ENCODE measurements around the gene RPUSD1. TPM values are rescaled to one million over a fixed set of nuclear protein-coding genes. Genes with fewer than 3 reads are reported as not detected.

Gene RPUSD1
- total RNA-seq, 1 experiment from 2014 or later: 59.9 TPM

- CTCF ChIA-PET: no interaction called here
- TF ChIP-seq EZH2phosphoT487 (IDR thresholded peaks at IDR 0.05; ENCODE audit: borderline replicate concordance) (no peak), ZNF274 (IDR thresholded peaks at IDR 0.05; ENCODE audit: low read depth, low read length) (no peak), CEBPB (IDR thresholded peaks at IDR 0.05; ENCODE audit: low read depth) (no peak), SIN3A (IDR thresholded peaks at IDR 0.05; ENCODE audit: low read depth) (no peak), POLR2A (IDR thresholded peaks at IDR 0.05; ENCODE audit: borderline replicate concordance, extremely low read depth, insufficient read depth, insufficient read length) (no peak), YY1 (IDR thresholded peaks at IDR 0.05; ENCODE audit: extremely low read depth, insufficient replicate concordance, low read depth, low read length) (no peak), REST (IDR thresholded peaks at IDR 0.05; ENCODE audit: low read depth) (no peak), TCF7L2 (IDR thresholded peaks at IDR 0.05; ENCODE audit: borderline replicate concordance, extremely low read depth, insufficient read depth, insufficient read length) (no peak), FOSL1 (IDR thresholded peaks at IDR 0.05; ENCODE audit: low read depth) (no peak), JUND (IDR thresholded peaks at IDR 0.05) (no peak), RAD21 (IDR thresholded peaks at IDR 0.05; ENCODE audit: low read depth) (no peak), SRF (IDR thresholded peaks at IDR 0.05; ENCODE audit: low read depth) (no peak), CBX3 (IDR thresholded peaks at IDR 0.05; ENCODE audit: low read depth) (no peak), ELF1 (IDR thresholded peaks at IDR 0.05; ENCODE audit: borderline replicate concordance, low read depth) (no peak), EZH2 (IDR thresholded peaks at IDR 0.05) (no peak), ZBTB33 (IDR thresholded peaks at IDR 0.05; ENCODE audit: extremely low read depth, insufficient replicate concordance, low read length) (no peak), POLR2AphosphoS5 (IDR thresholded peaks at IDR 0.05; ENCODE audit: low read depth, low read length) (no peak), ZFX (IDR thresholded peaks at IDR 0.05) (no peak), CTCF (IDR thresholded peaks at IDR 0.05 in 2 of 3, conservative IDR thresholded peaks at IDR 0.05 in 1 of 3; ENCODE audit: borderline replicate concordance in 1 of 3, insufficient read depth in 1 of 3, low read depth in 2 of 3, low read length in 2 of 3) (no peak), ATF3 (IDR thresholded peaks at IDR 0.05) (no peak)
- no peak for ATAC-seq
- Histone ChIP-seq H4K20me1 (ENCODE audit: insufficient read depth) (no peaks in the 10 kb centered on the region), H3K9ac (ENCODE audit: low read length) (no peak overlapping the region), H3K9me3 (ENCODE audit: control insufficient read depth in 1 of 2, insufficient read depth in 1 of 2, low read depth in 1 of 2, low read length in 2 of 2) (no peaks in the 10 kb centered on the region), H3K4me3 (replicated peaks in 1 of 2; ENCODE audit: low read depth in 1 of 2, low read length in 2 of 2) (no peak overlapping the region), H3K27me3 (ENCODE audit: insufficient read depth, low read length) (no peaks in the 10 kb centered on the region), H3K79me2 (ENCODE audit: insufficient read depth, low read length) (peaks cover 26% of the 10 kb centered on the region), H3K9me2 (ENCODE audit: insufficient read depth) (no peaks in the 10 kb centered on the region), H3K36me3 (ENCODE audit: control insufficient read depth in 1 of 2, insufficient read depth in 2 of 2, low read length in 2 of 2) (peaks cover 7 to 11% of the 10 kb centered on the region in 2 experiments; a peak in 3 of 4 replicates), H3K27ac (ENCODE audit: low read depth, low read length) (no peak overlapping the region), H3K4me1 (ENCODE audit: control insufficient read depth in 1 of 2, insufficient read depth in 2 of 2, low read length in 2 of 2) (peaks cover 22 to 36% of the 10 kb centered on the region in 2 experiments), H3K4me2 (ENCODE audit: low read length) (no peak overlapping the region), H2AFZ (ENCODE audit: low read depth, low read length, poor library complexity, severe bottlenecking) (no peak overlapping the region)
- BruUV-seq (replicated peaks): no TSS peak
- intact Hi-C loops (cut with micrococcal nuclease): no loop called here
- RAD21 ChIA-PET (ENCODE audit: low non-redundant PET in 1 of 2, low total read pairs in 2 of 2, uncharacterized antibody in 2 of 2, unreplicated experiment in 2 of 2): no interaction called here
- POLR2A ChIA-PET: no interaction called here
- DNase-seq (ENCODE audit: low read depth, low spot score): no peak
Measured at GRCh38 chr16:764848-765487, 23.2 kb downstream of the RPUSD1 start.

Data from HCT116 (cell line).